ELR (cell line): ENCODE data around the gene TUSC2.
"Not testable (repeated sequence)": the region's sequence is repeated elsewhere in the genome, so short reads cannot be mapped to it uniquely, and the experiment has no call there.

Experiments
- DNase-seq: peaks from one replicate; pipeline ENCODE4 v3.0.0-alpha.2; 2015; ENCODE audit warnings: low read depth

TUSC2 gene

GRCh38 chr3:50294089-50294488 is 33.9 kb downstream of the TUSC2 start:
- no peak for DNase-seq

DNA sequence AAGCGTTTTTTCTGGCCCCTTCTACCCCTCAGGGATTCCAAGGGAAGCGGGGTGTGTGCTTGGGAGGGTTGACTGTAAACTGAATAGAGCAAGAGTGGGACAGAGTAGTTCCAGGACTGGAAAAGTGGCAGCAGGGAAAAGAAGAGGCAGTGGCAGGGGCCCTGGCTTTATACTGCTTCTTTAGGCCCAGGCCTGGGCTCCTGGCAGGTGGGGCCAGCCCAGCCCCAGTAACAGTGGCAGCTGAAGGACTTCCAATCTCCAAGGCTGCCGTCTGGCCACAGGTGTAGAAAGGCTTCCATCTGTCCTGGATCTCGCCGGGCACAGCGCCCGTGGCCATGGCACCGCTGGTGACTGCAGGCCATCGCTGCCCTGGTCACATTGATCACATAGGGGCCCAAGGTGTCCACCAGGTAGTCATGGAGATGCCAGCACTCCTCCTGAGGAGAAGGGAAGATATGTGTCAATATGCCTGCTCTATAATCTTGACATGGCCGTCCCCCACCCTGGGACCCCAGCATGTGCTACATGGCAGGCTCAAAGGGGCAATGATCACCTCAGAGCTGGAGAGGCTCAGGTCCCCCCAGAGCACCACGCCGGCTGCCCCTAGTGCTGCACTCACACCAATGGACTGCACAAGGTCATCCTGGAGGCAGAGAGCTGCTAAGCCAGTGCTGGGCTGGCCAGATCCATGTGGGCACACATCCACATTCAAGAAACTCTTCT is 34.8 kb downstream of the TUSC2 start:
- no peak for DNase-seq

GRCh38 chr3:50292159-50293078 is 35.6 kb downstream of the TUSC2 start, which contains the start of gene IFRD2:
Gene IFRD2, minus strand, starts transcription at chr3:50292429. Its CDS starts 155 bp downstream, at chr3:50292274.
- DNase-seq: peak; percentile 97

- DNase-seq: no peak
Observed at GRCh38 chr3:50290161-50290641, 37.8 kb downstream of the TUSC2 start.

- DNase-seq: no peak
Observed at GRCh38 chr3:50289130-50289529, 38.9 kb downstream of the TUSC2 start.

DNA sequence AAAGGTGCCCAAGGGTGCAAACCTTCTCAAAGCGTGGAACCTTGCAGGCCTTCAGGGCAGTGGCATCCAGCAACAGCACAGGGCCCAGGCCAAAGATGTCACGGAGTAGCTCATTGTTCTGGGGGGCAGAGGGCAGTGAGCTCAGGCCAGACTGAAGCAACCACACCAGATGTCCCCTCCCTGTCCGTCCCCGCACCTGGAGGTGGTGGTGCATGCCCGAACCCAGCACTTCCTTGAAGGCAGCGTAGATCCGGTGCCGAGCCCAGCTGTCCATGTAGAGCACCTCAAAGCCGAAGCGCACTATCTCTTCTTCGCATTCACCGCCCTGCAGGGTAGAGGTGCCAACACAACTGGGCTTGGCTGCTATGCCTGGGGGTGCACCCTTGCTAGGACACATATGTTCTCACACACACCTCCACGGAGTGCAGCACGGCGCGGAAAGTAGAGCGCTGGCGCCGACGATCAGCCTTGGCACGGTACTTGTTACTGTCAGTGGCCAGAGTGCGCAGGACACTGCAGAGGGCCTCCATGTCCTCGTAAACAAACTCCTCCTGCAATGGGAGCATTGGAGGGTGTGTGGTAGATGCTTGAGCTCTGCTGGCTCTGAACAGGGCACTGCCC is 39.5 kb downstream of the TUSC2 start:
- DNase-seq: no peak

GRCh38 chr3:50287262-50287661 is 40.8 kb downstream of the TUSC2 start:
- no peak for DNase-seq

GRCh38 chr3:50286322-50287227 is 41.4 kb downstream of the TUSC2 start:
- no peak for DNase-seq

- DNase-seq: not testable (repeated sequence)
Observed at GRCh38 chr3:50284121-50284520, 43.9 kb downstream of the TUSC2 start.

- DNase-seq: no peak
Observed at GRCh38 chr3:50279255-50280016, 48.6 kb downstream of the TUSC2 start.

DNA sequence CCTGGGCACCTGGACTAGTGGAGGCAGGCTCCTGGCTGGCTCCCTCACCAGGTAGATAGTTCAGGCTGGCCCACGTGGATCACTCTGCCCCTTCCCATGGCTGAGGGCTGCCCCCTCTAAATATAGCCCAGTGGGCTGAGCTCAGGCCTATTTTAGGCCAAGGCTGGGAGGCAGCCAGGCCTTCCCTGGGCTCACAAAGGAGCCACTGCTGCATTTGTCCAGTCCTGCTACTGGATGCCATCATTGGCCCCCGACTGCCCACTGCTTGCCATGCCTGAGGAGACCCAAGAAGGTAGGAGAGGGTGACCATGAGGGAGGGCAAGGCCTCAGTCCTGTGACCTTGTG is 49.2 kb downstream of the TUSC2 start, which contains the start of gene LSMEM2:
LSMEM2 (plus strand) TSS at position 208 of the 345 bp plus-strand sequence; CDS start at position 235, 27 bp downstream.
- DNase-seq: no peak

- DNase-seq: no peak
Observed at GRCh38 chr3:50278123-50278879, 49.7 kb downstream of the TUSC2 start.

- no peak for DNase-seq
Observed at GRCh38 chr3:50276762-50277101, 51.3 kb downstream of the TUSC2 start.

- DNase-seq: no peak
Observed at GRCh38 chr3:50275996-50276761, 51.8 kb downstream of the TUSC2 start.

GRCh38 chr3:50275141-50275995 is 52.7 kb downstream of the TUSC2 start:
- no peak for DNase-seq
